Peyer's patch (tissue), 4 donors: Measurements from ENCODE around the gene RSU1. TPM values are rescaled to one million over a fixed set of nuclear protein-coding genes. Genes with fewer than 3 reads are reported as not detected.
"Not testable (repeated sequence)": the region's sequence is repeated elsewhere in the genome, so short reads cannot be mapped to it uniquely, and the experiment has no call there.

Experiments
- DNase-seq, 3 donors: peaks; one replicate each; pipeline ENCODE4 v3.0.0-alpha.2; 2017 to 2019
- H3K27ac ChIP-seq, 4 donors: fragments of 200-600 bp; sonication (generic); one replicate each; pipeline ENCODE4 v1.5.1; 2016 to 2019
- H3K27me3 ChIP-seq, 2 donors: fragments of 200-600 bp; sonication (generic); one replicate each; pipeline ENCODE4 v1.5.1; 2019
- H3K36me3 ChIP-seq, 3 donors: fragments of 200-600 bp; sonication (generic); one replicate each; pipeline ENCODE4 v1.5.1; 2016 to 2019
- H3K4me1 ChIP-seq, 4 donors: fragments of 200-600 bp; sonication (generic); one replicate each; pipeline ENCODE4 v1.5.1; 2016 to 2019
- H3K4me3 ChIP-seq, 4 donors: fragments of 200-600 bp; sonication (generic); 1 replicate in 3 of 4; 2 replicates in 1 of 4; pipeline ENCODE4 v1.5.1; 2016 to 2019; ENCODE audit warnings: mild to moderate bottlenecking in 1 of 4
- H3K9me3 ChIP-seq, 4 donors: fragments of 200-600 bp; sonication (generic); one replicate each; pipeline ENCODE4 v1.5.1; 2016 to 2019; ENCODE audit warnings: mild to moderate bottlenecking in 1 of 4
- CTCF ChIP-seq, 6 experiments: fragments of 450-650 bp in 4 of 6; fragments of 200-600 bp in 2 of 6; sonication (generic) in 1 of 6; IDR thresholded peaks; one replicate each; pipeline ENCODE4 v1.5.1; 2017 to 2019; ENCODE audit warnings: antibody characterized with exemption in 6 of 6, mild to moderate bottlenecking in 3 of 6, moderate library complexity in 1 of 6
- POLR2A ChIP-seq, 2 donors: fragments of 450-650 bp; IDR thresholded peaks; one replicate each; pipeline ENCODE4 v1.5.1; 2017; ENCODE audit warnings: antibody characterized with exemption in 2 of 2, mild to moderate bottlenecking in 2 of 2, moderate library complexity in 2 of 2
- total RNA-seq, 4 donors: library from RNA; depleted of rRNA; stranded (reverse); fragments of >200 nt; gene quantifications; one replicate each; pipeline ENCODE4 v1.1.0, GENCODE V29; 2016

RSU1 gene
- total RNA-seq, 4 donors from 2014 or later: 14.5 to 31.4 (median 23.5) TPM

GRCh38 chr10:16832351-16833080, 15.3 kb upstream of the RSU1 start:
- no peaks in the 10 kb centered on the region for H3K9me3 ChIP-seq
- no peak for DNase-seq
- H3K27me3 ChIP-seq: no peaks in the 10 kb centered on the region
- no peaks in the 10 kb centered on the region for H3K36me3 ChIP-seq
- H3K27ac ChIP-seq: peak overlapping the region in 2 of 4 donors; percentile 16 to 49
- H3K4me3 ChIP-seq: no peak overlapping the region
- no peaks in the 10 kb centered on the region for H3K4me1 ChIP-seq
- TF ChIP-seq POLR2A (IDR thresholded peaks at IDR 0.05) (no peak), CTCF (IDR thresholded peaks at IDR 0.05) (no peak)

GRCh38 chr10:16828701-16829175, 11.5 kb upstream of the RSU1 start:
- TF ChIP-seq CTCF (IDR thresholded peaks at IDR 0.05) (no peak), POLR2A (IDR thresholded peaks at IDR 0.05) (no peak)
- Histone ChIP-seq H3K36me3 (no peaks in the 10 kb centered on the region), H3K9me3 (no peaks in the 10 kb centered on the region), H3K27ac (no peak overlapping the region), H3K27me3 (no peaks in the 10 kb centered on the region), H3K4me1 (no peaks in the 10 kb centered on the region), H3K4me3 (no peak overlapping the region)
- no peak for DNase-seq

GRCh38 chr10:16828114-16828568, 10.9 kb upstream of the RSU1 start:
- no peaks in the 10 kb centered on the region for H3K27me3 ChIP-seq
- H3K4me3 ChIP-seq: no peak overlapping the region
- no peaks in the 10 kb centered on the region for H3K36me3 ChIP-seq
- TF ChIP-seq POLR2A (IDR thresholded peaks at IDR 0.05) (no peak), CTCF (IDR thresholded peaks at IDR 0.05) (peak; percentile 17 to 71 (median 66))
- H3K27ac ChIP-seq: no peak overlapping the region
- peaks cover 0 to under 1% (median 0%) of the 10 kb centered on the region in 4 donors for H3K9me3 ChIP-seq
- H3K4me1 ChIP-seq: no peaks in the 10 kb centered on the region
- DNase-seq: peak in 2 of 3 donors; percentile 34 to 68

- not testable (repeated sequence) for H3K4me3 ChIP-seq, H3K9me3 ChIP-seq, H3K4me1 ChIP-seq, H3K27me3 ChIP-seq, H3K27ac ChIP-seq, DNase-seq, H3K36me3 ChIP-seq
Measured at GRCh38 chr10:16827474-16827873, 10.2 kb upstream of the RSU1 start.

- no peak overlapping the region for H3K4me3 ChIP-seq
- peaks cover 0 to 4% (median 0%) of the 10 kb centered on the region in 4 donors for H3K4me1 ChIP-seq
- no peaks in the 10 kb centered on the region for H3K36me3 ChIP-seq
- DNase-seq: no peak
- no peaks in the 10 kb centered on the region for H3K27me3 ChIP-seq
- TF ChIP-seq CTCF (IDR thresholded peaks at IDR 0.05) (no peak), POLR2A (IDR thresholded peaks at IDR 0.05) (no peak)
- no peak overlapping the region for H3K27ac ChIP-seq
- H3K9me3 ChIP-seq: peaks cover 0 to 12% (median 4%) of the 10 kb centered on the region in 4 donors
Measured at GRCh38 chr10:16822726-16823360, 5.6 kb upstream of the RSU1 start.

GRCh38 chr10:16822027-16822426, 4.8 kb upstream of the RSU1 start:
- DNase-seq: no peak
- H3K4me3 ChIP-seq: no peak overlapping the region
- no peaks in the 10 kb centered on the region for H3K36me3 ChIP-seq
- H3K9me3 ChIP-seq: peaks cover 0 to 12% (median 4%) of the 10 kb centered on the region in 4 donors
- peaks cover 0 to 4% (median 0%) of the 10 kb centered on the region in 4 donors for H3K4me1 ChIP-seq
- no peak overlapping the region for H3K27ac ChIP-seq
- TF ChIP-seq CTCF (IDR thresholded peaks at IDR 0.05): no peak
- TF ChIP-seq POLR2A (IDR thresholded peaks at IDR 0.05): no peak
- H3K27me3 ChIP-seq: no peaks in the 10 kb centered on the region
